ENCODE data around the gene BPIFB4. TPM values are rescaled to one million over a fixed set of nuclear protein-coding genes. Genes with fewer than 3 reads are reported as not detected.

The BPIFB4 gene
- total and polyA plus RNA-seq, 2 donors from 2014 or later = not detected

DNA sequence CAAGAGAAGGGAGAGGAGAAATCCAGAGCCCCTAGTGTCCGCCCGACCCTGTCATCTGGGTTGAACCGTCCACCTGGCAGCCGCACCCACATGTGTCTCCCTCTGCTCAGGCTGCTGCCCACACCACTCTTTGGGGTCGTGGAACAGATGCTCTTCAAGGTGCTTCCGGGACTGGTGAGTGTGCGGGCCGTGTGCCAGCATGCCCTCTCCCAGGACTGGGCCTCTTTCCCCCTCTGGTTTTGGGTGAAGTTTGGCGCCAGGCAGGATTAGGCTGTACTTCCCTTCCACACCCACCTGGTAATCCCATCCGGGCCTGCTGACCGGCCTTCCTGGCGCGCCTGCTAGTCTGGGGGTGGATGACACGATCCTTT, 17.8 kb upstream of the BPIFB4 start:
- Histone ChIP-seq H3K27ac (ENCODE audit: low read depth in 2 of 2, low read length in 2 of 2) (no peak overlapping the region), H3K4me3 (ENCODE audit: low read length in 3 of 3) (no peak overlapping the region), H3K9ac (ENCODE audit: low read length in 3 of 3) (no peak overlapping the region), H3K9me3 (ENCODE audit: control insufficient read depth in 2 of 3, insufficient read depth in 1 of 3, low read length in 3 of 3) (no peaks in the 10 kb centered on the region), H3K4me1 (ENCODE audit: control insufficient read depth in 2 of 3, insufficient read depth in 2 of 3, low read depth in 1 of 3, low read length in 3 of 3) (no peaks in the 10 kb centered on the region), H3K36me3 (ENCODE audit: control insufficient read depth in 2 of 3, insufficient read depth in 3 of 3, low read length in 3 of 3) (no peaks in the 10 kb centered on the region), H3K27me3 (ENCODE audit: control insufficient read depth, insufficient read depth, low read length) (no peaks in the 10 kb centered on the region)
- no peak for TF ChIP-seq CTCF (IDR thresholded peaks at IDR 0.05; ENCODE audit: borderline replicate concordance, extremely low read depth, insufficient read depth)
- intact Hi-C loops (cut with DNase I) = no loop called here
- DNase-seq (no peak), FAIRE-seq (no peak)

DNA sequence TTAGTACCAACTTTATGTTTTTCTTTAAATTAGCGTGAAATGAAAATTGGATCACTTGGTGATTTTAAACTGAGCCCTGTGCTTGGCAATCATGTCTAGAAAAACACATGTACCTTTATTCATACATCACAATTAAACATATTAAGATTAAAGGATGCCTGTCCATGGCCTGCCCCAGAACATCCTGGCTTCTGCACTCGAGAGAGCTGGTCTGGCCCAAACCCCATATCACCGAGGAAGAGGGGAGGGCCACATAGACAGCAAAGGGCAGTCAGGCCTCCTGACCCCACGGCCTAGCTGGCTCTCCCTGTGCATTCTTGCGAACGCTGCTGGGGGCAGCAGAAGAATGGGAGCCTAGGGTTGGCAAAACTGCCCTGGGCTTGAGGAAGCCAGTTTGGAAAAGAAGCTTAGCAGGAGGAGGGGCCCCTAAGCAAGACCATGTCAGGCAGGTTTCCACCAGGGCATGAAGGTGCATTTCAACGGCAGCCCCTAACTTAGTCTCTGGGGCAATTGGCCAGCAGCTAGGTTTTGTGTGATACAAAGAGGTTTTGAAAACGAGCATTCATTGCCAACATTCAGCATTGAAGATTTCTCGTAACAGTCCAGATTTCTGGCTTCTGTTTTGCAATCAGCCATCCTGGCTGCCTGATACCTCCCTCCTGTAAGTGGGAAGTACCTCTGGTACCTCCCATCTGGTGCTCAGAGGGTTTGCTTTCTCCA, 17.2 kb upstream of the BPIFB4 start:
- FAIRE-seq (no peak), DNase-seq (no peak)

GRCh38 chr20:33062825-33063149, 16.7 kb upstream of the BPIFB4 start:
- FAIRE-seq (no peak), DNase-seq (no peak)
- H3K27ac ChIP-seq (ENCODE audit: low read depth in 2 of 2, low read length in 2 of 2) = no peak overlapping the region
- no peaks in the 10 kb centered on the region for H3K4me1 ChIP-seq (ENCODE audit: control insufficient read depth in 2 of 3, insufficient read depth in 2 of 3, low read depth in 1 of 3, low read length in 3 of 3)
- H3K9ac ChIP-seq (ENCODE audit: low read length in 3 of 3) = no peak overlapping the region
- no peak overlapping the region for H3K4me3 ChIP-seq (ENCODE audit: low read length in 3 of 3)
- H3K9me3 ChIP-seq (ENCODE audit: control insufficient read depth in 2 of 3, insufficient read depth in 1 of 3, low read length in 3 of 3) = no peaks in the 10 kb centered on the region
- no peaks in the 10 kb centered on the region for H3K27me3 ChIP-seq (ENCODE audit: control insufficient read depth, insufficient read depth, low read length)
- no peak for TF ChIP-seq CTCF (IDR thresholded peaks at IDR 0.05; ENCODE audit: borderline replicate concordance, extremely low read depth, insufficient read depth)
- no peaks in the 10 kb centered on the region for H3K36me3 ChIP-seq (ENCODE audit: control insufficient read depth in 2 of 3, insufficient read depth in 3 of 3, low read length in 3 of 3)
- intact Hi-C loops (cut with DNase I) = no loop called here

More for the DNA sequence above, 17.2 kb upstream of the BPIFB4 start:
- no peak for TF ChIP-seq CTCF (IDR thresholded peaks at IDR 0.05; ENCODE audit: borderline replicate concordance, extremely low read depth, insufficient read depth)
- Histone ChIP-seq H3K4me1 (ENCODE audit: control insufficient read depth in 2 of 3, insufficient read depth in 2 of 3, low read depth in 1 of 3, low read length in 3 of 3) (no peaks in the 10 kb centered on the region), H3K27ac (ENCODE audit: low read depth in 2 of 2, low read length in 2 of 2) (no peak overlapping the region), H3K36me3 (ENCODE audit: control insufficient read depth in 2 of 3, insufficient read depth in 3 of 3, low read length in 3 of 3) (no peaks in the 10 kb centered on the region), H3K9ac (ENCODE audit: low read length in 3 of 3) (no peak overlapping the region), H3K4me3 (ENCODE audit: low read length in 3 of 3) (no peak overlapping the region), H3K27me3 (ENCODE audit: control insufficient read depth, insufficient read depth, low read length) (no peaks in the 10 kb centered on the region), H3K9me3 (ENCODE audit: control insufficient read depth in 2 of 3, insufficient read depth in 1 of 3, low read length in 3 of 3) (no peaks in the 10 kb centered on the region)
- intact Hi-C loops (cut with DNase I) = no loop called here

GRCh38 chr20:33063271-33063670, 16.2 kb upstream of the BPIFB4 start:
- no peak overlapping the region for H3K9ac ChIP-seq (ENCODE audit: low read length in 3 of 3)
- H3K36me3 ChIP-seq (ENCODE audit: control insufficient read depth in 2 of 3, insufficient read depth in 3 of 3, low read length in 3 of 3) = no peaks in the 10 kb centered on the region
- intact Hi-C loops (cut with DNase I) = no loop called here
- H3K9me3 ChIP-seq (ENCODE audit: control insufficient read depth in 2 of 3, insufficient read depth in 1 of 3, low read length in 3 of 3) = no peaks in the 10 kb centered on the region
- TF ChIP-seq CTCF (IDR thresholded peaks at IDR 0.05; ENCODE audit: borderline replicate concordance, extremely low read depth, insufficient read depth) = no peak
- no peak for FAIRE-seq
- H3K4me3 ChIP-seq (ENCODE audit: low read length in 3 of 3) = no peak overlapping the region
- no peak for DNase-seq
- no peaks in the 10 kb centered on the region for H3K4me1 ChIP-seq (ENCODE audit: control insufficient read depth in 2 of 3, insufficient read depth in 2 of 3, low read depth in 1 of 3, low read length in 3 of 3)
- no peaks in the 10 kb centered on the region for H3K27me3 ChIP-seq (ENCODE audit: control insufficient read depth, insufficient read depth, low read length)
- H3K27ac ChIP-seq (ENCODE audit: low read depth in 2 of 2, low read length in 2 of 2) = no peak overlapping the region
